Transverse colon (tissue), 4 donors: ENCODE data around the gene PSMD12. TPM values are rescaled to one million over a fixed set of nuclear protein-coding genes. Genes with fewer than 3 reads are reported as not detected.
A peak's percentile ranks its signal among the peaks of the same experiment; 100 is the strongest.

Source experiments
- DNase-seq: peaks from one replicate; pipeline ENCODE4 v3.0.0-alpha.2; 2019
- H3K27ac ChIP-seq, 4 donors: fragments of 200-600 bp; sonication (generic); 2 replicates each; pipeline ENCODE4 v1.5.1; 2016 to 2018; ENCODE audit warnings: inconsistent platforms in 4 of 4
- H3K27me3 ChIP-seq: fragments of 200-600 bp; sonication (generic); 2 replicates; pipeline ENCODE4 v1.5.1; 2017; ENCODE audit warnings: inconsistent platforms
- H3K36me3 ChIP-seq, 4 donors: fragments of 200-600 bp; sonication (generic); 2 replicates each; pipeline ENCODE4 v1.5.1; 2017 to 2019; ENCODE audit warnings: inconsistent platforms in 4 of 4
- H3K4me1 ChIP-seq, 4 donors: fragments of 200-600 bp; sonication (generic); 2 replicates each; pipeline ENCODE4 v1.5.1; 2017 to 2020; ENCODE audit warnings: inconsistent platforms in 4 of 4
- H3K4me3 ChIP-seq, 4 donors: fragments of 200-600 bp; sonication (generic); 1 replicate in 1 of 4; 2 replicates in 3 of 4; pipeline versions ENCODE4 v1.5.1 to v1.6.1; 2017 to 2019; ENCODE audit warnings: inconsistent platforms in 4 of 4
- H3K9me3 ChIP-seq, 2 donors: fragments of 200-600 bp; sonication (generic); 2 replicates each; pipeline ENCODE4 v1.5.1; 2017 to 2019; ENCODE audit warnings: inconsistent platforms in 2 of 2
- CTCF ChIP-seq, 5 experiments: fragments of 200-600 bp in 3 of 5; fragments of 450-650 bp in 2 of 5; sonication (generic) in 3 of 5; IDR thresholded peaks; 1 replicate in 2 of 5; 2 replicates in 3 of 5; pipeline ENCODE4 v1.5.1; 2016 to 2017; ENCODE audit warnings: antibody characterized with exemption in 5 of 5, inconsistent platforms in 3 of 5, mild to moderate bottlenecking in 2 of 5, moderate library complexity in 1 of 5
- EP300 ChIP-seq: sonication (generic); formaldehyde crosslinking; IDR thresholded peaks from one replicate; pipeline ENCODE4 v1.6.1; 2017; ENCODE audit warnings: antibody characterized with exemption, low read depth
- POLR2A ChIP-seq: fragments of 450-650 bp; IDR thresholded peaks from one replicate; pipeline ENCODE4 v1.6.1; 2016; ENCODE audit warnings: antibody characterized with exemption, mild to moderate bottlenecking, moderate library complexity
- POLR2AphosphoS5 ChIP-seq, 3 donors: sonication (generic); formaldehyde crosslinking; IDR thresholded peaks; one replicate each; pipeline ENCODE4 v1.6.1; 2016; ENCODE audit warnings: antibody characterized with exemption in 3 of 3
- WGBS, 2 donors: methylation state at CpG; one replicate each; pipeline ENCODE4 v1.1.5; 2018; ENCODE audit warnings: low coverage in 1 of 2; 5-methylcytosine and 5-hydroxymethylcytosine counted together
- in situ Hi-C, 4 donors: fragments of 200-750 bp; cut with MboI; loops; one replicate each; pipeline versions ENCODE4 v1.15.0 to v1.15.1; 2017; ENCODE audit warnings: low sequenced_read_pairs in 3 of 4, low pct_ligation_motif_present in 1 of 4, low pct_unique_long_range_greater_than_20kb in 1 of 4
- intact Hi-C: fragments of 100-400 bp; cut with DNase I; formaldehyde crosslinking; loops from one replicate; pipeline ENCODE4 v1.15.1; 2023; ENCODE audit warnings: low total_unique reads
- total RNA-seq, 4 donors: library from RNA; depleted of rRNA; stranded (reverse); fragments of >200 nt; gene quantifications; one replicate each; pipeline ENCODE4 v1.1.0, GENCODE V29; 2016

PSMD12 gene
- total RNA-seq, 4 donors from 2014 or later: 7.2 to 25.2 (median 12.5) TPM

- Histone ChIP-seq H3K36me3 (no peaks in the 10 kb centered on the region), H3K4me3 (no peak overlapping the region), H3K9me3 (no peaks in the 10 kb centered on the region), H3K27me3 (no peaks in the 10 kb centered on the region), H3K4me1 (peaks cover 0 to 7% (median 5%) of the 10 kb centered on the region in 4 donors), H3K27ac (no peak overlapping the region)
- DNase-seq: no peak
- 100% methylated on average over 1 of the region's 1 CpG for WGBS, 2 donors
- intact Hi-C loops (loop anchor here (10.0 kb wide), 1 partner anchor 102 kb away; no protein-coding TSS in a partner anchor), in situ Hi-C loops (loop anchor here in 2 of 4 donors (5.0 kb wide), 1 partner anchor 315 kb away; no protein-coding TSS in a partner anchor)
- TF ChIP-seq CTCF (IDR thresholded peaks at IDR 0.05) (no peak), POLR2AphosphoS5 (IDR thresholded peaks at IDR 0.05) (no peak), EP300 (no peak), POLR2A (no peak)
Measured at GRCh38 chr17:67372751-67373150, 6.4 kb upstream of the PSMD12 start.

- in situ Hi-C loops: loop anchor here in 2 of 4 donors (5.0 kb wide), 1 partner anchor 318 kb away; no protein-coding TSS in a partner anchor
- Histone ChIP-seq H3K9me3 (no peaks in the 10 kb centered on the region), H3K27me3 (no peaks in the 10 kb centered on the region), H3K4me3 (no peak overlapping the region), H3K4me1 (peaks cover 4 to 15% (median 11%) of the 10 kb centered on the region in 4 donors), H3K36me3 (no peaks in the 10 kb centered on the region), H3K27ac (no peak overlapping the region)
- intact Hi-C loops: loop anchor here (10.0 kb wide), 1 partner anchor 105 kb away; no protein-coding TSS in a partner anchor
- DNase-seq: no peak
- TF ChIP-seq CTCF (IDR thresholded peaks at IDR 0.05) (no peak), POLR2AphosphoS5 (IDR thresholded peaks at IDR 0.05) (no peak), EP300 (no peak), POLR2A (no peak)
Measured at GRCh38 chr17:67369676-67370075, 3.3 kb upstream of the PSMD12 start.

GRCh38 chr17:67365738-67366192 is 612 bp downstream of the PSMD12 start:
- Histone ChIP-seq H3K9me3 (no peaks in the 10 kb centered on the region), H3K36me3 (no peaks in the 10 kb centered on the region), H3K4me3 (peak overlapping the region; percentile 59 to 97 (median 87)), H3K27ac (peak overlapping the region; percentile 90 to 96 (median 92)), H3K4me1 (peaks cover 12 to 46% (median 31%) of the 10 kb centered on the region in 4 donors), H3K27me3 (no peaks in the 10 kb centered on the region)
- intact Hi-C loops: no loop called here
- WGBS, 2 donors: 0 to 1% methylated on average over 8 to 11 of the region's 11 CpGs
- in situ Hi-C loops: no loop called here
- TF ChIP-seq POLR2A (no peak), EP300 (no peak), CTCF (IDR thresholded peaks at IDR 0.05) (no peak), POLR2AphosphoS5 (IDR thresholded peaks at IDR 0.05) (no peak)
- DNase-seq: no peak

GRCh38 chr17:67364847-67365737 is 1.3 kb downstream of the PSMD12 start:
- WGBS, 2 donors: 60 to 63% methylated on average over 12 to 26 of the region's 26 CpGs
- Histone ChIP-seq H3K27me3 (no peaks in the 10 kb centered on the region), H3K9me3 (no peaks in the 10 kb centered on the region), H3K4me3 (peak overlapping the region; percentile 59 to 97 (median 87)), H3K36me3 (peaks cover 0 to 3% (median 0%) of the 10 kb centered on the region in 4 donors), H3K27ac (peak overlapping the region; percentile 90 to 96 (median 92)), H3K4me1 (peaks cover 12 to 46% (median 31%) of the 10 kb centered on the region in 4 donors)
- no peak for TF ChIP-seq POLR2A
- no peak for TF ChIP-seq CTCF (IDR thresholded peaks at IDR 0.05)
- TF ChIP-seq POLR2AphosphoS5 (IDR thresholded peaks at IDR 0.05): no peak
- no peak for TF ChIP-seq EP300
- intact Hi-C loops: no loop called here
- DNase-seq: no peak
- in situ Hi-C loops: no loop called here
